Neural cell (in vitro differentiated cells): ENCODE results near the gene TP53I13.
A peak's percentile ranks its signal among the peaks of the same experiment; 100 is the strongest.

ENCODE experiments used
- EP300 ChIP-seq: fragments of 450-650 bp; conservative IDR thresholded peaks from 2 replicates; pipeline ENCODE4 v1.6.1; 2014; ENCODE audit warnings: antibody characterized with exemption, mild to moderate bottlenecking, moderate library complexity; ENCODE audit not compliant: poor library complexity, severe bottlenecking
- EZH2 ChIP-seq: fragments of 200-600, 300-800 bp; shearing (Covaris generic), sonication (generic); IDR thresholded peaks from 2 replicates; pipeline ENCODE4 v1.6.1; 2014; ENCODE audit warnings: antibody characterized with exemption, low read length, borderline replicate concordance, mild to moderate bottlenecking; ENCODE audit not compliant: insufficient read depth, poor library complexity, severe bottlenecking
- MXI1 ChIP-seq: fragments of 450-650 bp; conservative IDR thresholded peaks from 2 replicates; pipeline ENCODE4 v1.6.1; 2014; ENCODE audit warnings: antibody characterized with exemption, mild to moderate bottlenecking; ENCODE audit not compliant: poor library complexity, severe bottlenecking
- POLR2AphosphoS5 ChIP-seq: IDR thresholded peaks from 2 replicates; pipeline ENCODE4 v1.6.1; 2012
- RAD21 ChIP-seq: fragments of 450-650 bp; conservative IDR thresholded peaks from 2 replicates; pipeline ENCODE4 v1.6.1; 2014; ENCODE audit warnings: antibody characterized with exemption, mild to moderate bottlenecking, moderate library complexity
- SMC3 ChIP-seq: fragments of 450-650 bp; conservative IDR thresholded peaks from 2 replicates; pipeline ENCODE4 v1.6.1; 2014; ENCODE audit warnings: antibody characterized with exemption, mild to moderate bottlenecking, moderate library complexity; ENCODE audit not compliant: poor library complexity
- TAF1 ChIP-seq: IDR thresholded peaks from 2 replicates; pipeline ENCODE4 v1.6.1; 2012; ENCODE audit warnings: low read depth
- TF ChIP-seq, protein P1 (sequence below): fragments of 450-650 bp; IDR thresholded peaks from 2 replicates; pipeline ENCODE4 v1.5.1; 2014; ENCODE audit warnings: antibody characterized with exemption, mild to moderate bottlenecking, moderate library complexity; ENCODE audit not compliant: poor library complexity, severe bottlenecking
- TF ChIP-seq, protein P2 (sequence below): IDR thresholded peaks from 2 replicates; pipeline ENCODE4 v1.6.1; 2012; ENCODE audit warnings: borderline replicate concordance

DNA sequence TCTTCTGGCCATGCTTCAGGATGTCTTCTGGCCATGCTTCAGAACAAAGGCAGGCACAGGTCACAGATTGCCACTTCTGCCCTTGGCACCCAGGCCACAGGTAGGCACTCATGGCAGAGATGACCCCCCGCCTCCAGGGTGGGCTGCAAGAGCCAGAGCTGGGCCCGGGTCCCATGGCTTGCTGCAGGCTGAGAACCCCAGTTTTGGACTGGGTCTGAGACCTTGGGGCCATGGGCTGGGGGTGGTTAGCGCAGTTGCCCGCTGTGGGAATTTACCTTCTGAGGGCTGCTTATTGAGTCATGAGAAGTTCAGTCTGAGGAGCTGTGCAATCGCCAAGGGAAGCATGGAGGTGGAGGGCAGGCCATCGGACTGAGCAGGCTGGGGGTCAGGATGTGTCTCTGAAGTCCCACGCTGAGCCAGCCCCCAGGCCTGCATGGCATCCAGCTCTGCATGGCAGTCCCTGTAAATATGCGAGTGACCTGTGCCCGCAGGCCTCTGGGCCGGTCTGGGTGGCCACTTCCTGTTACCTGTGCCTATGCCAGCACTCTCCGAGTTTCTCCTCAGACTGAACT, 26.1 kb downstream of the TP53I13 start:
- TF ChIP-seq, protein P1, sequence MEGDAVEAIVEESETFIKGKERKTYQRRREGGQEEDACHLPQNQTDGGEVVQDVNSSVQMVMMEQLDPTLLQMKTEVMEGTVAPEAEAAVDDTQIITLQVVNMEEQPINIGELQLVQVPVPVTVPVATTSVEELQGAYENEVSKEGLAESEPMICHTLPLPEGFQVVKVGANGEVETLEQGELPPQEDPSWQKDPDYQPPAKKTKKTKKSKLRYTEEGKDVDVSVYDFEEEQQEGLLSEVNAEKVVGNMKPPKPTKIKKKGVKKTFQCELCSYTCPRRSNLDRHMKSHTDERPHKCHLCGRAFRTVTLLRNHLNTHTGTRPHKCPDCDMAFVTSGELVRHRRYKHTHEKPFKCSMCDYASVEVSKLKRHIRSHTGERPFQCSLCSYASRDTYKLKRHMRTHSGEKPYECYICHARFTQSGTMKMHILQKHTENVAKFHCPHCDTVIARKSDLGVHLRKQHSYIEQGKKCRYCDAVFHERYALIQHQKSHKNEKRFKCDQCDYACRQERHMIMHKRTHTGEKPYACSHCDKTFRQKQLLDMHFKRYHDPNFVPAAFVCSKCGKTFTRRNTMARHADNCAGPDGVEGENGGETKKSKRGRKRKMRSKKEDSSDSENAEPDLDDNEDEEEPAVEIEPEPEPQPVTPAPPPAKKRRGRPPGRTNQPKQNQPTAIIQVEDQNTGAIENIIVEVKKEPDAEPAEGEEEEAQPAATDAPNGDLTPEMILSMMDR, result peak; percentile 8
- TF ChIP-seq POLR2AphosphoS5 (no peak), SMC3 (no peak), MXI1 (no peak), RAD21 (no peak), EZH2 (no peak), EP300 (no peak), TAF1 (no peak)
- TF ChIP-seq, protein P2, sequence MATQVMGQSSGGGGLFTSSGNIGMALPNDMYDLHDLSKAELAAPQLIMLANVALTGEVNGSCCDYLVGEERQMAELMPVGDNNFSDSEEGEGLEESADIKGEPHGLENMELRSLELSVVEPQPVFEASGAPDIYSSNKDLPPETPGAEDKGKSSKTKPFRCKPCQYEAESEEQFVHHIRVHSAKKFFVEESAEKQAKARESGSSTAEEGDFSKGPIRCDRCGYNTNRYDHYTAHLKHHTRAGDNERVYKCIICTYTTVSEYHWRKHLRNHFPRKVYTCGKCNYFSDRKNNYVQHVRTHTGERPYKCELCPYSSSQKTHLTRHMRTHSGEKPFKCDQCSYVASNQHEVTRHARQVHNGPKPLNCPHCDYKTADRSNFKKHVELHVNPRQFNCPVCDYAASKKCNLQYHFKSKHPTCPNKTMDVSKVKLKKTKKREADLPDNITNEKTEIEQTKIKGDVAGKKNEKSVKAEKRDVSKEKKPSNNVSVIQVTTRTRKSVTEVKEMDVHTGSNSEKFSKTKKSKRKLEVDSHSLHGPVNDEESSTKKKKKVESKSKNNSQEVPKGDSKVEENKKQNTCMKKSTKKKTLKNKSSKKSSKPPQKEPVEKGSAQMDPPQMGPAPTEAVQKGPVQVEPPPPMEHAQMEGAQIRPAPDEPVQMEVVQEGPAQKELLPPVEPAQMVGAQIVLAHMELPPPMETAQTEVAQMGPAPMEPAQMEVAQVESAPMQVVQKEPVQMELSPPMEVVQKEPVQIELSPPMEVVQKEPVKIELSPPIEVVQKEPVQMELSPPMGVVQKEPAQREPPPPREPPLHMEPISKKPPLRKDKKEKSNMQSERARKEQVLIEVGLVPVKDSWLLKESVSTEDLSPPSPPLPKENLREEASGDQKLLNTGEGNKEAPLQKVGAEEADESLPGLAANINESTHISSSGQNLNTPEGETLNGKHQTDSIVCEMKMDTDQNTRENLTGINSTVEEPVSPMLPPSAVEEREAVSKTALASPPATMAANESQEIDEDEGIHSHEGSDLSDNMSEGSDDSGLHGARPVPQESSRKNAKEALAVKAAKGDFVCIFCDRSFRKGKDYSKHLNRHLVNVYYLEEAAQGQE, result no peak
